Heart left ventricle (tissue), 16 donors: ENCODE measurements around the gene CFAP43. TPM values are rescaled to one million over a fixed set of nuclear protein-coding genes. Genes with fewer than 3 reads are reported as not detected.

ENCODE experiments used
- ATAC-seq, 4 donors: fragments of 200-7000 bp; cut with Tn5 transposase; one replicate each; pipeline ENCODE4 v1.9.1; 2020 to 2022; ENCODE audit warnings: moderate library complexity in 4 of 4, mild to moderate bottlenecking in 3 of 4, moderate number of reproducible peaks in 1 of 4
- DNase-seq, 5 donors: peaks; one replicate each; pipeline ENCODE4 v3.0.0-alpha.2; 2020
- H3K27ac ChIP-seq, 12 donors: fragments of 200-600 bp; sonication (generic) in 4 of 12; one replicate each; pipeline versions ENCODE4 v1.5.0 to v1.8.0; 2016 to 2022; ENCODE audit warnings: mild to moderate bottlenecking in 2 of 12
- H3K27me3 ChIP-seq, 9 donors: fragments of 200-600 bp; sonication (generic) in 2 of 9; one replicate each; pipeline versions ENCODE4 v1.5.1 to v1.8.0; 2016 to 2022; ENCODE audit warnings: mild to moderate bottlenecking in 3 of 9
- H3K36me3 ChIP-seq, 9 donors: fragments of 200-600 bp; sonication (generic) in 2 of 9; one replicate each; pipeline versions ENCODE4 v1.5.0 to v1.8.0; 2018 to 2022; ENCODE audit warnings: mild to moderate bottlenecking in 2 of 9
- H3K4me1 ChIP-seq, 12 donors: fragments of 200-600 bp; sonication (generic) in 4 of 12; one replicate each; pipeline versions ENCODE4 v1.5.0 to v1.8.0; 2016 to 2022; ENCODE audit warnings: mild to moderate bottlenecking in 3 of 12
- H3K4me3 ChIP-seq, 12 donors: fragments of 200-600 bp; sonication (generic) in 4 of 12; one replicate each; pipeline versions ENCODE4 v1.5.0 to v1.8.0; 2017 to 2022; ENCODE audit warnings: mild to moderate bottlenecking in 9 of 12, moderate library complexity in 4 of 12
- H3K9me3 ChIP-seq, 12 donors: fragments of 200-600 bp; sonication (generic) in 4 of 12; one replicate each; pipeline versions ENCODE4 v1.5.0 to v1.8.0; 2016 to 2022; ENCODE audit warnings: mild to moderate bottlenecking in 1 of 12
- CTCF ChIP-seq, 12 donors: fragments of 200-600 bp; sonication (generic) in 4 of 12; IDR thresholded peaks; one replicate each; pipeline versions ENCODE4 v1.5.0 to v1.8.0; 2018 to 2022; ENCODE audit warnings: antibody characterized with exemption in 12 of 12, mild to moderate bottlenecking in 5 of 12
- POLR2A ChIP-seq, 2 donors: fragments of 450-650 bp; IDR thresholded peaks; one replicate each; pipeline ENCODE4 v1.6.1; 2017; ENCODE audit warnings: antibody characterized with exemption in 2 of 2, mild to moderate bottlenecking in 2 of 2, moderate library complexity in 2 of 2
- WGBS, 4 donors: extraction: QIAGEN DNeasy Blood & Tissue Kit in 2 of 4; methylation state at CpG; one replicate each; pipeline versions ENCODE4 v1.1.5 to v1.1.7; 2013 to 2018; 5-methylcytosine and 5-hydroxymethylcytosine counted together
- intact Hi-C, 10 donors: fragments of 100-400 bp; cut with DNase I; formaldehyde crosslinking; loops; one replicate each; pipeline versions ENCODE4 v1.11.1 to v1.14.2; 2022
- polyA plus RNA-seq, 2 donors: library from polyadenylated mRNA; stranded (reverse); fragments of 200-250 nt; gene quantifications; one replicate each; pipeline ENCODE4 v1.2.3, GENCODE V29; 2013
- total RNA-seq, 9 donors: library from RNA; depleted of rRNA in 2 of 9; stranded (reverse); fragments of >200 nt in 2 of 9; fragmentation: NEBNext Ultra II Directional in 3 of 9; extraction: Animal tissue kit (Norgen Biotek cat#: 25700) in 3 of 9; gene quantifications; one replicate each; pipeline versions ENCODE4 v1.1.0 to v1.2.4, GENCODE V29; 2016 to 2023
- donor health status: ischemic (EF 13 %, LVEDD 7.1; RV severe dilation, severe dysfunction).
- donor health status: healthy with polysubstance abuse.
- donor health status: DM: no; HTN: yes; CAD: no.
- donor health status: DM: no; HTN: no; CAD: no.
- donor health status: ischemic (EF 25% LVEDD 6.9; RV normal size, moderate dysfunction).
- donor health status: ischemic (EF 25% LVEDD 5.7; RV mildly dilated, moderate dysfunction).
- donor health status: healthy.
- donor health status: DM: yes; HTN: yes; CAD: no.
- donor health status: ischemic (EF 35%, LVEDD 5.7; RV mildly dilated, moderate dysfunction).
- donor health status: nonischemic (EF 11% LVEDD 7.7; RV severe dilation, severe dysfunction).
- donor health status: DM: yes; HTN: yes; CAD: no.
- donor health status: PGD.
- donor health status: ischemic (EF 29% LVEDD 5.4; RV normal size, mild dysfunction).
- donor health status: nonischemic (EF 23%, LVEDD 6.1; RV moderate dilation, normal function).

Gene CFAP43
- total and polyA plus RNA-seq, 11 donors = 0.11 to 0.84 (median 0.19) TPM; not detected in 6

GRCh38 chr10:104267721-104268404 is 35.7 kb upstream of the CFAP43 start:
- Histone ChIP-seq H3K27ac (peak overlapping the region in 8 of 12 donors; percentile 77 to 92 (median 84)), H3K27me3 (no peaks in the 10 kb centered on the region), H3K4me3 (peak overlapping the region in 11 of 12 donors; percentile 53 to 97 (median 80)), H3K36me3 (peaks cover 0 to 57% (median 53%) of the 10 kb centered on the region in 9 donors), H3K4me1 (peaks cover 0 to 39% (median 11%) of the 10 kb centered on the region in 12 donors), H3K9me3 (no peaks in the 10 kb centered on the region)
- ATAC-seq = no peak
- WGBS, 4 donors = 91 to 96% (median 93%) methylated on average over 14 of the region's 14 CpGs
- no peak for DNase-seq
- intact Hi-C loops = loop anchor here in 1 of 10 donors (2.0 kb wide), 1 partner anchor 31 kb away; no protein-coding TSS in a partner anchor
- TF ChIP-seq POLR2A (IDR thresholded peaks at IDR 0.05) = no peak
- no peak for TF ChIP-seq CTCF (IDR thresholded peaks at IDR 0.05)

GRCh38 chr10:104264783-104265182 is 32.6 kb upstream of the CFAP43 start:
- peaks cover 5 to 68% (median 41%) of the 10 kb centered on the region in 12 donors for H3K4me1 ChIP-seq
- ATAC-seq (no peak), DNase-seq (no peak)
- H3K36me3 ChIP-seq = peaks cover 0 to 88% (median 84%) of the 10 kb centered on the region in 9 donors
- intact Hi-C loops = no loop called here
- no peak overlapping the region for H3K4me3 ChIP-seq
- no peaks in the 10 kb centered on the region for H3K9me3 ChIP-seq
- no peaks in the 10 kb centered on the region for H3K27me3 ChIP-seq
- 91 to 95% (median 93%) methylated on average over 5 of the region's 5 CpGs for WGBS, 4 donors
- H3K27ac ChIP-seq = no peak overlapping the region
- TF ChIP-seq POLR2A (IDR thresholded peaks at IDR 0.05) = no peak
- no peak for TF ChIP-seq CTCF (IDR thresholded peaks at IDR 0.05)

GRCh38 chr10:104262055-104262454 is 29.9 kb upstream of the CFAP43 start:
- no peak for TF ChIP-seq CTCF (IDR thresholded peaks at IDR 0.05)
- TF ChIP-seq POLR2A (IDR thresholded peaks at IDR 0.05) = no peak
- Histone ChIP-seq H3K27me3 (no peaks in the 10 kb centered on the region), H3K4me1 (peaks cover 0 to 74% (median 51%) of the 10 kb centered on the region in 12 donors), H3K27ac (peak overlapping the region in 10 of 12 donors; percentile 30 to 79 (median 68)), H3K36me3 (peaks cover 0 to 100% (median 100%) of the 10 kb centered on the region in 9 donors), H3K4me3 (no peak overlapping the region), H3K9me3 (no peaks in the 10 kb centered on the region)
- ATAC-seq (peak; percentile 72 to 82 (median 80)), DNase-seq (peak in 4 of 5 donors; percentile 34 to 43 (median 38))
- WGBS, 4 donors = 51 to 63% (median 60%) methylated on average over 5 of the region's 5 CpGs
- intact Hi-C loops = no loop called here

- Histone ChIP-seq H3K27ac (peak overlapping the region; percentile 25 to 79 (median 66)), H3K4me1 (peaks cover 3 to 87% (median 63%) of the 10 kb centered on the region in 12 donors), H3K9me3 (no peaks in the 10 kb centered on the region), H3K36me3 (peaks cover 0 to 96% (median 86%) of the 10 kb centered on the region in 9 donors), H3K27me3 (no peaks in the 10 kb centered on the region), H3K4me3 (no peak overlapping the region)
- ATAC-seq (peak in 3 of 4 donors; percentile 31 to 53 (median 39)), DNase-seq (no peak)
- intact Hi-C loops = no loop called here
- WGBS, 4 donors = 5 to 9% (median 6%) methylated on average over 3 of the region's 3 CpGs
- TF ChIP-seq CTCF (IDR thresholded peaks at IDR 0.05) (no peak), POLR2A (IDR thresholded peaks at IDR 0.05) (no peak)
These were observed 28.6 kb upstream of the CFAP43 start for GRCh38 chr10:104260775-104261115.
